IPS-20b (cell line): ENCODE results near the gene DNAH5.
"Not testable (repeated sequence)": the region's sequence is repeated elsewhere in the genome, so short reads cannot be mapped to it uniquely, and the experiment has no call there.

ENCODE experiments used
- H3K27ac ChIP-seq: one replicate; pipeline ENCODE4 v1.5.1; 2013; ENCODE audit warnings: low read length
- H3K27me3 ChIP-seq: 2 replicates; pipeline ENCODE4 v1.6.1; 2013; ENCODE audit warnings: mild to moderate bottlenecking, low read length, inconsistent platforms; ENCODE audit not compliant: insufficient read depth
- H3K36me3 ChIP-seq: 2 replicates; pipeline ENCODE4 v1.6.1; 2013; ENCODE audit warnings: low read depth, mild to moderate bottlenecking, inconsistent platforms, low read length, moderate library complexity; ENCODE audit not compliant: insufficient read depth
- H3K4me1 ChIP-seq: 2 replicates; pipeline ENCODE4 v1.6.1; 2013; ENCODE audit warnings: mild to moderate bottlenecking, control low read depth, inconsistent platforms, low read length, moderate library complexity; ENCODE audit not compliant: insufficient read depth
- H3K4me3 ChIP-seq: 2 replicates; pipeline ENCODE4 v1.5.1; 2013; ENCODE audit warnings: mild to moderate bottlenecking, low read length, inconsistent platforms
- H3K9ac ChIP-seq: 2 replicates; pipeline ENCODE4 v1.6.1; 2013; ENCODE audit warnings: low read depth, mild to moderate bottlenecking, inconsistent platforms, low read length, moderate library complexity
- H3K9me3 ChIP-seq: 2 replicates; pipeline ENCODE4 v1.6.1; 2013; ENCODE audit warnings: mild to moderate bottlenecking, low read depth, low read length, inconsistent platforms; ENCODE audit not compliant: insufficient read depth

Gene DNAH5

GRCh38 chr5:13816126-13816525 is 128.4 kb downstream of the DNAH5 start:
- no peak overlapping the region for H3K9ac ChIP-seq
- no peaks in the 10 kb centered on the region for H3K9me3 ChIP-seq
- H3K36me3 ChIP-seq: no peaks in the 10 kb centered on the region
- H3K4me3 ChIP-seq: no peak overlapping the region
- no peak overlapping the region for H3K27ac ChIP-seq
- no peaks in the 10 kb centered on the region for H3K27me3 ChIP-seq
- no peaks in the 10 kb centered on the region for H3K4me1 ChIP-seq

GRCh38 chr5:13814301-13814700 is 130.2 kb downstream of the DNAH5 start:
- Histone ChIP-seq H3K27me3 (no peaks in the 10 kb centered on the region), H3K36me3 (no peaks in the 10 kb centered on the region), H3K9ac (no peak overlapping the region), H3K9me3 (no peaks in the 10 kb centered on the region), H3K27ac (no peak overlapping the region), H3K4me1 (no peaks in the 10 kb centered on the region), H3K4me3 (no peak overlapping the region)

GRCh38 chr5:13809921-13810320 is 134.6 kb downstream of the DNAH5 start:
- Histone ChIP-seq H3K27ac (no peak overlapping the region), H3K36me3 (no peaks in the 10 kb centered on the region), H3K9me3 (peaks cover 7% of the 10 kb centered on the region; the same call in 1 of the 2 replicates), H3K9ac (no peak overlapping the region), H3K4me3 (no peak overlapping the region), H3K4me1 (no peaks in the 10 kb centered on the region), H3K27me3 (no peaks in the 10 kb centered on the region)

GRCh38 chr5:13804336-13804735 is 140.2 kb downstream of the DNAH5 start:
- no peaks in the 10 kb centered on the region for H3K4me1 ChIP-seq

GRCh38 chr5:13798569-13798968 is 145.9 kb downstream of the DNAH5 start:
- H3K27ac ChIP-seq, H3K4me3 ChIP-seq, H3K27me3 ChIP-seq, H3K4me1 ChIP-seq, H3K9ac ChIP-seq, H3K9me3 ChIP-seq, H3K36me3 ChIP-seq: not testable (repeated sequence)

More at GRCh38 chr5:13804336-13804735, 140.2 kb downstream of the DNAH5 start:
- no peaks in the 10 kb centered on the region for H3K27me3 ChIP-seq
- no peaks in the 10 kb centered on the region for H3K36me3 ChIP-seq
- H3K9me3 ChIP-seq: peaks cover 7% of the 10 kb centered on the region; the same call in 1 of the 2 replicates
- H3K27ac ChIP-seq: no peak overlapping the region
- no peak overlapping the region for H3K9ac ChIP-seq
- H3K4me3 ChIP-seq: no peak overlapping the region

- Histone ChIP-seq H3K4me1 (no peaks in the 10 kb centered on the region), H3K27ac (no peak overlapping the region), H3K9ac (no peak overlapping the region), H3K4me3 (no peak overlapping the region), H3K9me3 (no peaks in the 10 kb centered on the region), H3K36me3 (no peaks in the 10 kb centered on the region), H3K27me3 (no peaks in the 10 kb centered on the region)
Measured at GRCh38 chr5:13785781-13786415, 158.6 kb downstream of the DNAH5 start.

- Histone ChIP-seq H3K27me3 (no peaks in the 10 kb centered on the region), H3K4me1 (no peaks in the 10 kb centered on the region), H3K4me3 (no peak overlapping the region), H3K36me3 (no peaks in the 10 kb centered on the region), H3K27ac (no peak overlapping the region), H3K9ac (no peak overlapping the region), H3K9me3 (no peaks in the 10 kb centered on the region)
Measured at GRCh38 chr5:13783726-13784125, 160.8 kb downstream of the DNAH5 start.

GRCh38 chr5:13780081-13780480 is 164.4 kb downstream of the DNAH5 start:
- Histone ChIP-seq H3K9ac (no peak overlapping the region), H3K27me3 (no peaks in the 10 kb centered on the region), H3K36me3 (no peaks in the 10 kb centered on the region), H3K4me1 (no peaks in the 10 kb centered on the region), H3K4me3 (no peak overlapping the region), H3K27ac (no peak overlapping the region), H3K9me3 (no peaks in the 10 kb centered on the region)

GRCh38 chr5:13773649-13774048 is 170.8 kb downstream of the DNAH5 start:
- Histone ChIP-seq H3K27me3 (no peaks in the 10 kb centered on the region), H3K9ac (no peak overlapping the region), H3K36me3 (no peaks in the 10 kb centered on the region), H3K4me1 (no peaks in the 10 kb centered on the region; the same call in 1 of the 2 replicates), H3K4me3 (no peak overlapping the region), H3K27ac (no peak overlapping the region), H3K9me3 (no peaks in the 10 kb centered on the region)

GRCh38 chr5:13771011-13771571 is 173.4 kb downstream of the DNAH5 start:
- Histone ChIP-seq H3K4me3 (no peak overlapping the region), H3K27me3 (no peaks in the 10 kb centered on the region), H3K4me1 (no peaks in the 10 kb centered on the region; the same call in 1 of the 2 replicates), H3K27ac (no peak overlapping the region), H3K9me3 (no peaks in the 10 kb centered on the region), H3K36me3 (no peaks in the 10 kb centered on the region), H3K9ac (no peak overlapping the region)

GRCh38 chr5:13766236-13766635 is 178.3 kb downstream of the DNAH5 start:
- Histone ChIP-seq H3K4me3 (no peak overlapping the region), H3K27ac (no peak overlapping the region), H3K36me3 (no peaks in the 10 kb centered on the region), H3K9ac (no peak overlapping the region), H3K4me1 (peaks cover 5% of the 10 kb centered on the region; the same call in 1 of the 2 replicates), H3K27me3 (no peaks in the 10 kb centered on the region), H3K9me3 (no peaks in the 10 kb centered on the region)

GRCh38 chr5:13763719-13764118 is 180.8 kb downstream of the DNAH5 start:
- H3K4me1 ChIP-seq: peaks cover 5% of the 10 kb centered on the region; the same call in 1 of the 2 replicates
- no peaks in the 10 kb centered on the region for H3K9me3 ChIP-seq
- H3K9ac ChIP-seq: no peak overlapping the region
- no peaks in the 10 kb centered on the region for H3K36me3 ChIP-seq
- H3K4me3 ChIP-seq: no peak overlapping the region
- no peak overlapping the region for H3K27ac ChIP-seq
- no peaks in the 10 kb centered on the region for H3K27me3 ChIP-seq
